Measurements from ENCODE around the gene CEBPB.
A peak's percentile ranks its signal among the peaks of the same experiment; 100 is the strongest.

The CEBPB gene

GRCh38 chr20:50165684-50166554, 24.7 kb upstream of the CEBPB start:
- intact Hi-C loops (cut with DNase I; ENCODE audit: low total_unique reads), result no loop called here
- H3K4me3 ChIP-seq, result peak overlapping the region; percentile 29 to 36
- H3K9me3 ChIP-seq, result no peaks in the 10 kb centered on the region
- no peak for TF ChIP-seq CTCF (IDR thresholded peaks at IDR 0.05)
- DNase-seq, result peak; percentile 99 to 100
- H3K4me1 ChIP-seq, result peaks cover 0 to 28% (median 10%) of the 10 kb centered on the region in 4 donors
- H3K36me3 ChIP-seq, result no peaks in the 10 kb centered on the region
- peak overlapping the region; percentile 75 to 78 for H3K27ac ChIP-seq
- H3K27me3 ChIP-seq, result no peaks in the 10 kb centered on the region

GRCh38 chr20:50169329-50169823, 21.3 kb upstream of the CEBPB start:
- H3K4me3 ChIP-seq, result no peak overlapping the region
- intact Hi-C loops (cut with DNase I; ENCODE audit: low total_unique reads), result no loop called here

GRCh38 chr20:50170549-50171220, 19.9 kb upstream of the CEBPB start:
- Histone ChIP-seq H3K36me3 (no peaks in the 10 kb centered on the region), H3K9me3 (no peaks in the 10 kb centered on the region), H3K4me3 (no peak overlapping the region), H3K4me1 (peaks cover 0 to 40% (median 18%) of the 10 kb centered on the region in 4 donors), H3K27me3 (no peaks in the 10 kb centered on the region), H3K27ac (peak overlapping the region in 1 of 2 donors; percentile 87)
- DNase-seq, result no peak
- intact Hi-C loops (cut with DNase I; ENCODE audit: low total_unique reads), result loop anchor here (1.0 to 10.0 kb wide), 2 partner anchors 50 to 196 kb away; no protein-coding TSS in a partner anchor
- no peak for TF ChIP-seq CTCF (IDR thresholded peaks at IDR 0.05)

More at GRCh38 chr20:50169329-50169823, 21.3 kb upstream of the CEBPB start:
- peak; percentile 92 to 95 for TF ChIP-seq CTCF (IDR thresholded peaks at IDR 0.05)
- H3K27me3 ChIP-seq, result no peaks in the 10 kb centered on the region
- H3K9me3 ChIP-seq, result no peaks in the 10 kb centered on the region
- peak; percentile 88 to 89 for DNase-seq
- H3K27ac ChIP-seq, result no peak overlapping the region
- H3K36me3 ChIP-seq, result no peaks in the 10 kb centered on the region
- peaks cover 0 to 47% (median 20%) of the 10 kb centered on the region in 4 donors for H3K4me1 ChIP-seq

- DNase-seq, result peak; percentile 88 to 95
- peaks cover 0 to 28% (median 10%) of the 10 kb centered on the region in 4 donors for H3K4me1 ChIP-seq
- H3K27ac ChIP-seq, result peak overlapping the region; percentile 82 to 87
- intact Hi-C loops (cut with DNase I; ENCODE audit: low total_unique reads), result loop anchor here (10.0 kb wide), 1 partner anchor 198 kb away; no protein-coding TSS in a partner anchor
- H3K27me3 ChIP-seq, result no peaks in the 10 kb centered on the region
- peak overlapping the region; percentile 57 to 61 for H3K4me3 ChIP-seq
- no peaks in the 10 kb centered on the region for H3K9me3 ChIP-seq
- H3K36me3 ChIP-seq, result no peaks in the 10 kb centered on the region
- no peak for TF ChIP-seq CTCF (IDR thresholded peaks at IDR 0.05)
These were observed 18.1 kb upstream of the CEBPB start for GRCh38 chr20:50172347-50173013.

- H3K27me3 ChIP-seq, result no peaks in the 10 kb centered on the region
- no peak for TF ChIP-seq CTCF (IDR thresholded peaks at IDR 0.05)
- no peaks in the 10 kb centered on the region for H3K9me3 ChIP-seq
- peaks cover 0 to 19% (median 10%) of the 10 kb centered on the region in 4 donors for H3K4me1 ChIP-seq
- H3K4me3 ChIP-seq, result no peak overlapping the region
- intact Hi-C loops (cut with DNase I; ENCODE audit: low total_unique reads), result loop anchor here (10.0 kb wide), 1 partner anchor 200 kb away; no protein-coding TSS in a partner anchor
- no peak for DNase-seq
- no peaks in the 10 kb centered on the region for H3K36me3 ChIP-seq
- H3K27ac ChIP-seq, result no peak overlapping the region
These were observed 16.2 kb upstream of the CEBPB start for GRCh38 chr20:50174456-50174855.

Data from tibial artery (tissue), 4 donors.